H1 (cell line): ENCODE measurements around the gene MCEMP1. TPM values are rescaled to one million over a fixed set of nuclear protein-coding genes. Genes with fewer than 3 reads are reported as not detected.

Experiments
- EP300 ChIP-seq, 2 experiments: IDR thresholded peaks; 1 replicate in 1 of 2; 2 replicates in 1 of 2; pipeline ENCODE4 v1.6.1; 2011 to 2012; ENCODE audit warnings: low read depth in 2 of 2, low read length in 2 of 2, mild to moderate bottlenecking in 2 of 2, borderline replicate concordance in 1 of 2, inconsistent platforms in 1 of 2, moderate library complexity in 1 of 2
- NANOG ChIP-seq: IDR thresholded peaks from 2 replicates; pipeline ENCODE4 v1.6.1; 2011; ENCODE audit warnings: low read length, low read depth, mild to moderate bottlenecking, inconsistent platforms; ENCODE audit not compliant: insufficient read depth, poor library complexity, severe bottlenecking
- POLR2AphosphoS5 ChIP-seq: IDR thresholded peaks from 2 replicates; pipeline ENCODE4 v1.6.1; 2011; ENCODE audit warnings: low read depth, low read length
- TAF7 ChIP-seq: optimal IDR thresholded peaks from 2 replicates; pipeline ENCODE3; 2011; ENCODE audit warnings: low read depth, mild to moderate bottlenecking, inconsistent platforms, low read length, moderate library complexity, borderline replicate concordance
- polyA plus RNA-seq, 7 experiments: library from polyadenylated mRNA; depleted of rRNA in 3 of 7; stranded (reverse) in 5 of 7; unstranded in 2 of 7; fragments of >200 nt in 5 of 7; fragments of 200-250 nt in 2 of 7; gene quantifications; 1 replicate in 5 of 7; 2 replicates in 1 of 7; 4 replicates in 1 of 7; pipeline versions ENCODE4 v1.2.1 to v1.2.3, GENCODE V29; 2011 to 2013; ENCODE audit warnings: missing spikeins in 2 of 7, mixed read lengths in 2 of 7
- total RNA-seq: library from RNA; stranded (reverse); fragmentation: NEBNext Ultra II Directional; extraction: Animal tissue kit (Norgen Biotek cat#: 25700); gene quantifications from 2 replicates; pipeline ENCODE4 v1.2.1, GENCODE V29; 2021

The MCEMP1 gene
- total and polyA plus RNA-seq, 2 of the 8 experiments (the other 6 are each of a cell fraction or from before 2014, with no cell fraction given): not detected

DNA sequence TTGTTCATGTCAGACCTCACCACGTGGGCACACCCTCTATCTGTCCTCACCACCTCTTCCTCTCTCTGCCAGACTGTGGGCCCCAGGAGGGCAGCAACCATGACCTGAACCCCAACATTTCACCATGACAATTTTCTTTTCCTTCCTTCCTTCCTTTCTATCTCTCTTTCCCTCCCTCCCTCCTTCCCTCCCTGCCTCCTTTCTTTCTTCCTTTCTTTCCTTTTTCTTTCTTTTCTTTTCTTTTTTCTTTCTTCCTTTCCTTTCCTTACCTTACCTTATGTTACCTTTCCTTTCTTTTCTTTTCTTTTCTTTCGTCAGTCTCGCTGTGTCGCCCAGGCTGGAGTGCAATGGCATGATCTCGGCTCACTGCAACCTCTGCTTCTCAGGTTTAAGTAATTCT is 33.7 kb downstream of the MCEMP1 start (continued):
- TF ChIP-seq NANOG (no peak), EP300 (IDR thresholded peaks at IDR 0.05; ENCODE audit: borderline replicate concordance in 1 of 2, low read depth in 2 of 2, low read length in 2 of 2) (no peak), TAF7 (no peak), POLR2AphosphoS5 (no peak)
